Neural cell (in vitro differentiated cells): ENCODE data around the gene ARHGEF17. TPM values are rescaled to one million over a fixed set of nuclear protein-coding genes. Genes with fewer than 3 reads are reported as not detected.

ENCODE experiments used
- H2AFZ ChIP-seq: fragments of 200-600, 300-800 bp; sonication (generic), shearing (Covaris generic); 2 replicates; pipeline ENCODE4 v1.6.0; 2014; ENCODE audit warnings: low read depth, mild to moderate bottlenecking, antibody characterized with exemption, low read length, moderate library complexity
- H3F3A ChIP-seq: fragments of 200-600 bp; shearing (Covaris generic); 2 replicates; pipeline ENCODE4 v1.6.1; 2016; ENCODE audit warnings: mild to moderate bottlenecking, moderate library complexity, mixed read lengths, antibody characterized with exemption, low read length; ENCODE audit not compliant: insufficient read depth, poor library complexity, severe bottlenecking
- H3K27ac ChIP-seq: fragments of 200-600, 300-800 bp; sonication (generic), shearing (Covaris generic); 2 replicates; pipeline ENCODE4 v1.5.1; 2014; ENCODE audit warnings: mild to moderate bottlenecking, low read length, moderate library complexity
- H3K27me3 ChIP-seq: fragments of 300-800, 200-600 bp; sonication (generic), shearing (Covaris generic); 2 replicates; pipeline ENCODE4 v1.6.0; 2014; ENCODE audit warnings: mild to moderate bottlenecking, low read depth, low read length, moderate library complexity; ENCODE audit not compliant: insufficient read depth
- H3K36me3 ChIP-seq: fragments of 300-800, 200-600 bp; sonication (generic), shearing (Covaris generic); 2 replicates; pipeline ENCODE4 v1.5.1; 2014; ENCODE audit warnings: mild to moderate bottlenecking, antibody characterized with exemption, low read length, moderate library complexity; ENCODE audit not compliant: insufficient read depth
- H3K4me2 ChIP-seq: fragments of 300-800, 200-600 bp; sonication (generic), shearing (Covaris generic); 2 replicates; pipeline ENCODE4 v1.6.0; 2014; ENCODE audit warnings: mild to moderate bottlenecking, low read length
- H3K4me3 ChIP-seq: fragments of 300-800, 200-600 bp; sonication (generic), shearing (Covaris generic); 2 replicates; pipeline ENCODE4 v1.5.1; 2014; ENCODE audit warnings: mild to moderate bottlenecking, low read length, moderate library complexity
- H3K79me2 ChIP-seq: fragments of 200-600 bp; shearing (Covaris generic); replicated peaks from 2 replicates; pipeline ENCODE4 v1.6.0; 2014; ENCODE audit warnings: mild to moderate bottlenecking, low read length, moderate library complexity; ENCODE audit not compliant: insufficient read depth
- H3K9ac ChIP-seq: fragments of 300-800, 200-600 bp; sonication (generic), shearing (Covaris generic); 2 replicates; pipeline ENCODE4 v1.6.1; 2016; ENCODE audit warnings: mild to moderate bottlenecking, low read length, mixed read lengths
- H3K9me2 ChIP-seq: fragments of 200-600 bp; shearing (Covaris generic); 2 replicates; pipeline ENCODE4 v1.6.1; 2016; ENCODE audit warnings: mild to moderate bottlenecking, low read length, mixed read lengths; ENCODE audit not compliant: insufficient read depth
- H3K9me3 ChIP-seq: fragments of 200-600, 300-800 bp; sonication (generic), shearing (Covaris generic); 2 replicates; pipeline ENCODE4 v1.6.1; 2016; ENCODE audit warnings: mild to moderate bottlenecking, mixed run types, low read length, moderate library complexity, mixed read lengths
- H4K20me1 ChIP-seq: fragments of 200-600 bp; shearing (Covaris generic); 2 replicates; pipeline ENCODE4 v1.6.1; 2016; ENCODE audit warnings: mild to moderate bottlenecking, mixed run types; ENCODE audit not compliant: insufficient read depth
- EP300 ChIP-seq: fragments of 450-650 bp; conservative IDR thresholded peaks from 2 replicates; pipeline ENCODE4 v1.6.1; 2014; ENCODE audit warnings: antibody characterized with exemption, mild to moderate bottlenecking, moderate library complexity; ENCODE audit not compliant: poor library complexity, severe bottlenecking
- EZH2 ChIP-seq: fragments of 200-600, 300-800 bp; shearing (Covaris generic), sonication (generic); IDR thresholded peaks from 2 replicates; pipeline ENCODE4 v1.6.1; 2014; ENCODE audit warnings: antibody characterized with exemption, low read length, borderline replicate concordance, mild to moderate bottlenecking; ENCODE audit not compliant: insufficient read depth, poor library complexity, severe bottlenecking
- MXI1 ChIP-seq: fragments of 450-650 bp; conservative IDR thresholded peaks from 2 replicates; pipeline ENCODE4 v1.6.1; 2014; ENCODE audit warnings: antibody characterized with exemption, mild to moderate bottlenecking; ENCODE audit not compliant: poor library complexity, severe bottlenecking
- POLR2AphosphoS5 ChIP-seq: IDR thresholded peaks from 2 replicates; pipeline ENCODE4 v1.6.1; 2012
- RAD21 ChIP-seq: fragments of 450-650 bp; conservative IDR thresholded peaks from 2 replicates; pipeline ENCODE4 v1.6.1; 2014; ENCODE audit warnings: antibody characterized with exemption, mild to moderate bottlenecking, moderate library complexity
- SMC3 ChIP-seq: fragments of 450-650 bp; conservative IDR thresholded peaks from 2 replicates; pipeline ENCODE4 v1.6.1; 2014; ENCODE audit warnings: antibody characterized with exemption, mild to moderate bottlenecking, moderate library complexity; ENCODE audit not compliant: poor library complexity
- TAF1 ChIP-seq: IDR thresholded peaks from 2 replicates; pipeline ENCODE4 v1.6.1; 2012; ENCODE audit warnings: low read depth
- polyA plus RNA-seq: library from polyadenylated mRNA; depleted of rRNA; stranded (reverse); fragments of >200 nt; gene quantifications from 2 replicates; pipeline ENCODE4 v1.2.3, GENCODE V29; 2014
- TF ChIP-seq, protein P1 (sequence below): IDR thresholded peaks from 2 replicates; pipeline ENCODE4 v1.6.1; 2012; ENCODE audit warnings: borderline replicate concordance
- TF ChIP-seq, protein P2 (sequence below): fragments of 450-650 bp; IDR thresholded peaks from 2 replicates; pipeline ENCODE4 v1.5.1; 2014; ENCODE audit warnings: antibody characterized with exemption, mild to moderate bottlenecking, moderate library complexity; ENCODE audit not compliant: poor library complexity, severe bottlenecking

ARHGEF17 gene
- polyA plus RNA-seq, 1 donor from 2014 or later, result 7.9 TPM

DNA sequence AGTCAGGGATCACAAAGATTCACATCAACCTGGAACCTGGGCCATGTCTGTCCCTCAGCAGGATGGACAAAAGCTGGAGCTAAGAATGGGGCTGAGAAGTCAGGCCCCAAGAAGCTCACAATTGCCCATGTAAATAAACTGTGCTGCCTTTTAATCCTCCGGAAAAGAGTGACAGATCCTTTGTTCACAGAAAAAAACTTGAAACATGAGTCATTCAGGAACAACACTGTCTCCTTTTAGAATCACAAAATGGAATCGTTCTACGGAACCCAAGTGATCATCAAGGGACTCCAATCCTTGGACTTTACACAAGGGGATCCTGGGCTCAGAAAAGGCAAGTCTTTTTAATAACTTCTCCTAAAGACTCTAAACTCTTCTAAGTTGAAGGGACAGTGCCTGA is 104.2 kb downstream of the ARHGEF17 start:
- TF ChIP-seq, protein P1, sequence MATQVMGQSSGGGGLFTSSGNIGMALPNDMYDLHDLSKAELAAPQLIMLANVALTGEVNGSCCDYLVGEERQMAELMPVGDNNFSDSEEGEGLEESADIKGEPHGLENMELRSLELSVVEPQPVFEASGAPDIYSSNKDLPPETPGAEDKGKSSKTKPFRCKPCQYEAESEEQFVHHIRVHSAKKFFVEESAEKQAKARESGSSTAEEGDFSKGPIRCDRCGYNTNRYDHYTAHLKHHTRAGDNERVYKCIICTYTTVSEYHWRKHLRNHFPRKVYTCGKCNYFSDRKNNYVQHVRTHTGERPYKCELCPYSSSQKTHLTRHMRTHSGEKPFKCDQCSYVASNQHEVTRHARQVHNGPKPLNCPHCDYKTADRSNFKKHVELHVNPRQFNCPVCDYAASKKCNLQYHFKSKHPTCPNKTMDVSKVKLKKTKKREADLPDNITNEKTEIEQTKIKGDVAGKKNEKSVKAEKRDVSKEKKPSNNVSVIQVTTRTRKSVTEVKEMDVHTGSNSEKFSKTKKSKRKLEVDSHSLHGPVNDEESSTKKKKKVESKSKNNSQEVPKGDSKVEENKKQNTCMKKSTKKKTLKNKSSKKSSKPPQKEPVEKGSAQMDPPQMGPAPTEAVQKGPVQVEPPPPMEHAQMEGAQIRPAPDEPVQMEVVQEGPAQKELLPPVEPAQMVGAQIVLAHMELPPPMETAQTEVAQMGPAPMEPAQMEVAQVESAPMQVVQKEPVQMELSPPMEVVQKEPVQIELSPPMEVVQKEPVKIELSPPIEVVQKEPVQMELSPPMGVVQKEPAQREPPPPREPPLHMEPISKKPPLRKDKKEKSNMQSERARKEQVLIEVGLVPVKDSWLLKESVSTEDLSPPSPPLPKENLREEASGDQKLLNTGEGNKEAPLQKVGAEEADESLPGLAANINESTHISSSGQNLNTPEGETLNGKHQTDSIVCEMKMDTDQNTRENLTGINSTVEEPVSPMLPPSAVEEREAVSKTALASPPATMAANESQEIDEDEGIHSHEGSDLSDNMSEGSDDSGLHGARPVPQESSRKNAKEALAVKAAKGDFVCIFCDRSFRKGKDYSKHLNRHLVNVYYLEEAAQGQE, result no peak
- TF ChIP-seq POLR2AphosphoS5, result no peak
- no peak overlapping the region for H3K27ac ChIP-seq
- no peaks in the 10 kb centered on the region for H3K9me2 ChIP-seq
- H3K4me2 ChIP-seq, result no peak overlapping the region
- H2AFZ ChIP-seq, result no peak overlapping the region
- H3K4me3 ChIP-seq, result no peak overlapping the region
- peaks cover 13% of the 10 kb centered on the region for H3K36me3 ChIP-seq
- H3K9me3 ChIP-seq, result no peaks in the 10 kb centered on the region
- no peaks in the 10 kb centered on the region for H3K79me2 ChIP-seq
- H3K27me3 ChIP-seq, result no peaks in the 10 kb centered on the region
- H3F3A ChIP-seq, result no peaks in the 10 kb centered on the region
- H3K9ac ChIP-seq, result no peak overlapping the region
- no peaks in the 10 kb centered on the region for H4K20me1 ChIP-seq

DNA sequence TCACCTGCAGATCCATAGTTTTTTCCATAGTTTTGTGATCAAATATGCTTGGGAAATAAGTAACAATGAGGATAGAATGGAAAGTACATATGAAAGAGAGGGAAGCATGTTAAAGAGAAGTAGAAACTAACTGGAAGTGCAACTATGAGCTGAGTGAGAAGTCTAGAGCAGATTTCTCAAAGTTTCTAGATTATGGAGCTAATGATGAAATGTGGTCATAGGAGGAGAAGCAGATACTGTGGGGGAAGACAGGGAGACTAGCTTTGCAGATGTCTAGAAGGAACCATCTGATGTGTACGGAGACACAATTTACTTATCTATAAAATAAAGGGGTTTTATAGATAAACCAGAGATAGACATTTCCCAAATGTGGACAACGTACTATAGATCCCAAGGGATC is 105.2 kb downstream of the ARHGEF17 start:
- no peaks in the 10 kb centered on the region for H4K20me1 ChIP-seq
- TF ChIP-seq RAD21 (no peak), POLR2AphosphoS5 (no peak), EZH2 (no peak), MXI1 (no peak), SMC3 (no peak), EP300 (no peak), TAF1 (no peak)
- TF ChIP-seq, protein P2, sequence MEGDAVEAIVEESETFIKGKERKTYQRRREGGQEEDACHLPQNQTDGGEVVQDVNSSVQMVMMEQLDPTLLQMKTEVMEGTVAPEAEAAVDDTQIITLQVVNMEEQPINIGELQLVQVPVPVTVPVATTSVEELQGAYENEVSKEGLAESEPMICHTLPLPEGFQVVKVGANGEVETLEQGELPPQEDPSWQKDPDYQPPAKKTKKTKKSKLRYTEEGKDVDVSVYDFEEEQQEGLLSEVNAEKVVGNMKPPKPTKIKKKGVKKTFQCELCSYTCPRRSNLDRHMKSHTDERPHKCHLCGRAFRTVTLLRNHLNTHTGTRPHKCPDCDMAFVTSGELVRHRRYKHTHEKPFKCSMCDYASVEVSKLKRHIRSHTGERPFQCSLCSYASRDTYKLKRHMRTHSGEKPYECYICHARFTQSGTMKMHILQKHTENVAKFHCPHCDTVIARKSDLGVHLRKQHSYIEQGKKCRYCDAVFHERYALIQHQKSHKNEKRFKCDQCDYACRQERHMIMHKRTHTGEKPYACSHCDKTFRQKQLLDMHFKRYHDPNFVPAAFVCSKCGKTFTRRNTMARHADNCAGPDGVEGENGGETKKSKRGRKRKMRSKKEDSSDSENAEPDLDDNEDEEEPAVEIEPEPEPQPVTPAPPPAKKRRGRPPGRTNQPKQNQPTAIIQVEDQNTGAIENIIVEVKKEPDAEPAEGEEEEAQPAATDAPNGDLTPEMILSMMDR, result no peak
- TF ChIP-seq, protein P1, result no peak
- no peaks in the 10 kb centered on the region for H3F3A ChIP-seq
- no peaks in the 10 kb centered on the region for H3K27me3 ChIP-seq
- H3K79me2 ChIP-seq, result no peaks in the 10 kb centered on the region
- no peak overlapping the region for H3K4me3 ChIP-seq
- H3K4me2 ChIP-seq, result no peak overlapping the region
- H3K9ac ChIP-seq, result no peak overlapping the region
- no peaks in the 10 kb centered on the region for H3K9me2 ChIP-seq
- H3K9me3 ChIP-seq, result no peaks in the 10 kb centered on the region
- no peak overlapping the region for H2AFZ ChIP-seq
- peaks cover 13% of the 10 kb centered on the region for H3K36me3 ChIP-seq
- no peak overlapping the region for H3K27ac ChIP-seq
